Astrocyte (in vitro differentiated cells and primary cell): ENCODE results near the gene SHISA7. TPM values are rescaled to one million over a fixed set of nuclear protein-coding genes. Genes with fewer than 3 reads are reported as not detected.

ENCODE experiments used
- DNase-seq: peaks from one replicate; pipeline ENCODE4 v3.0.0-alpha.2; 2010; ENCODE audit warnings: low read depth
- FAIRE-seq: peaks from 2 replicates; lab custom pipeline; 2011; peaks lifted over from hg19 to GRCh38; lab: Jason Lieb, UNC
- H2AFZ ChIP-seq: 2 replicates; pipeline ENCODE4 v1.6.0; 2012; ENCODE audit warnings: low read depth, low read length, inconsistent platforms
- H3K27ac ChIP-seq: 2 replicates; pipeline ENCODE4 v1.5.1; 2011; ENCODE audit warnings: low read depth, low read length, inconsistent platforms
- H3K27me3 ChIP-seq: 2 replicates; pipeline ENCODE4 v1.6.0; 2011; ENCODE audit warnings: low read length, inconsistent platforms; ENCODE audit not compliant: insufficient read depth
- H3K36me3 ChIP-seq: 2 replicates; pipeline ENCODE4 v1.5.1; 2011; ENCODE audit warnings: low read length, inconsistent platforms; ENCODE audit not compliant: insufficient read depth
- H3K4me1 ChIP-seq: 2 replicates; pipeline ENCODE4 v1.5.1; 2011; ENCODE audit warnings: low read length, inconsistent platforms; ENCODE audit not compliant: insufficient read depth
- H3K4me2 ChIP-seq: 2 replicates; pipeline ENCODE4 v1.6.0; 2012; ENCODE audit warnings: low read length, inconsistent platforms
- H3K4me3 ChIP-seq: 2 replicates; pipeline ENCODE4 v1.5.1; 2011; ENCODE audit warnings: low read depth, mild to moderate bottlenecking, low read length, inconsistent platforms; ENCODE audit not compliant: insufficient read depth
- H3K79me2 ChIP-seq: 2 replicates; pipeline ENCODE4 v1.6.0; 2012; ENCODE audit warnings: mild to moderate bottlenecking, low read length, inconsistent platforms; ENCODE audit not compliant: insufficient read depth
- H3K9ac ChIP-seq: 2 replicates; pipeline ENCODE4 v1.6.0; 2012; ENCODE audit warnings: mild to moderate bottlenecking, low read length, inconsistent platforms
- H3K9me3 ChIP-seq: 2 replicates; pipeline ENCODE4 v1.5.1; 2012; ENCODE audit warnings: low read depth, mild to moderate bottlenecking, low read length, inconsistent platforms; ENCODE audit not compliant: insufficient read depth
- H4K20me1 ChIP-seq: 2 replicates; pipeline ENCODE4 v1.6.0; 2012; ENCODE audit warnings: low read length, inconsistent platforms; ENCODE audit not compliant: insufficient read depth
- H3K27ac Mint-ChIP-seq: one replicate; pipeline ENCODE4 v1.8.0; 2021; ENCODE audit warnings: mild to moderate bottlenecking, mixed read lengths; ENCODE audit not compliant: unreplicated experiment
- H3K27me3 Mint-ChIP-seq: one replicate; pipeline ENCODE4 v1.8.0; 2021; ENCODE audit warnings: low read depth, mixed read lengths; ENCODE audit not compliant: unreplicated experiment
- H3K36me3 Mint-ChIP-seq: one replicate; pipeline ENCODE4 v1.8.0; 2021; ENCODE audit warnings: low read depth, mixed read lengths; ENCODE audit not compliant: unreplicated experiment
- H3K4me1 Mint-ChIP-seq: one replicate; pipeline ENCODE4 v1.8.0; 2021; ENCODE audit warnings: low read depth, mixed read lengths; ENCODE audit not compliant: unreplicated experiment
- H3K4me3 Mint-ChIP-seq: one replicate; pipeline ENCODE4 v1.8.0; 2021; ENCODE audit warnings: mild to moderate bottlenecking, moderate library complexity, mixed read lengths; ENCODE audit not compliant: unreplicated experiment
- H3K9me3 Mint-ChIP-seq: one replicate; pipeline ENCODE4 v1.8.0; 2021; ENCODE audit warnings: mild to moderate bottlenecking, mixed read lengths; ENCODE audit not compliant: unreplicated experiment
- EZH2 ChIP-seq: IDR thresholded peaks from 2 replicates; pipeline ENCODE4 v1.6.1; 2012; ENCODE audit warnings: mild to moderate bottlenecking, low read length, inconsistent platforms; ENCODE audit not compliant: insufficient read depth
- total RNA-seq: library from RNA; stranded (reverse); gene quantifications from 2 replicates; pipeline ENCODE4 v1.2.1, GENCODE V29; 2021
- TF ChIP-seq, protein P1 (sequence below): IDR thresholded peaks from 2 replicates; pipeline ENCODE4 v1.5.1; 2011; ENCODE audit warnings: low read depth, mild to moderate bottlenecking, inconsistent platforms, low read length, moderate library complexity; ENCODE audit not compliant: insufficient read depth

Gene SHISA7
- total RNA-seq, 1 donor from 2014 or later: 0.09 TPM

DNA sequence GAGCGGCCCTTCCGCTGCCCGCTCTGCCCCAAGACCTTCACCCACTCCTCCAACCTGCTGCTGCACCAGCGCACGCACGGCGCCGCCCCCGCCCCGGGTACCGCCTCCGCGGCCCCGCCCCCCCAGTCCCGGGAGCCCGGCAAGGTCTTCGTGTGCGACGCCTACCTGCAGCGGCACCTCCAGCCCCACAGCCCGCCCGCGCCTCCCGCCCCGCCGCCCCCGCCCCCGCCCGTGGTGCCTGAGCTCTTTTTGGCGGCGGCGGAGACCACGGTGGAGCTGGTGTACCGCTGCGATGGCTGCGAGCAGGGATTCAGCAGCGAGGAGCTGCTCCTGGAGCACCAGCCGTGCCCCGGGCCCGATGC lies 38.7 kb upstream of the SHISA7 start:
- H3K36me3 ChIP-seq: no peaks in the 10 kb centered on the region
- no peaks in the 10 kb centered on the region for H3K27me3 ChIP-seq
- DNase-seq (no peak), FAIRE-seq (no peak)
- no peaks in the 10 kb centered on the region for H3K27me3 Mint-ChIP-seq
- H3K4me1 ChIP-seq: peaks cover 24% of the 10 kb centered on the region
- no peaks in the 10 kb centered on the region for H3K9me3 ChIP-seq
- no peak overlapping the region for H3K4me3 Mint-ChIP-seq
- no peak overlapping the region for H2AFZ ChIP-seq
- no peaks in the 10 kb centered on the region for H3K9me3 Mint-ChIP-seq
- no peak overlapping the region for H3K9ac ChIP-seq
- peaks cover 14% of the 10 kb centered on the region for H3K4me1 Mint-ChIP-seq
- no peak overlapping the region for H3K4me2 ChIP-seq
- H3K79me2 ChIP-seq: peaks cover 51% of the 10 kb centered on the region
- no peak overlapping the region for H3K27ac ChIP-seq
- H4K20me1 ChIP-seq: peaks cover 9% of the 10 kb centered on the region
- no peak overlapping the region for H3K27ac Mint-ChIP-seq
- no peak overlapping the region for H3K4me3 ChIP-seq
- H3K36me3 Mint-ChIP-seq: peaks cover 4% of the 10 kb centered on the region
- TF ChIP-seq, protein P1, sequence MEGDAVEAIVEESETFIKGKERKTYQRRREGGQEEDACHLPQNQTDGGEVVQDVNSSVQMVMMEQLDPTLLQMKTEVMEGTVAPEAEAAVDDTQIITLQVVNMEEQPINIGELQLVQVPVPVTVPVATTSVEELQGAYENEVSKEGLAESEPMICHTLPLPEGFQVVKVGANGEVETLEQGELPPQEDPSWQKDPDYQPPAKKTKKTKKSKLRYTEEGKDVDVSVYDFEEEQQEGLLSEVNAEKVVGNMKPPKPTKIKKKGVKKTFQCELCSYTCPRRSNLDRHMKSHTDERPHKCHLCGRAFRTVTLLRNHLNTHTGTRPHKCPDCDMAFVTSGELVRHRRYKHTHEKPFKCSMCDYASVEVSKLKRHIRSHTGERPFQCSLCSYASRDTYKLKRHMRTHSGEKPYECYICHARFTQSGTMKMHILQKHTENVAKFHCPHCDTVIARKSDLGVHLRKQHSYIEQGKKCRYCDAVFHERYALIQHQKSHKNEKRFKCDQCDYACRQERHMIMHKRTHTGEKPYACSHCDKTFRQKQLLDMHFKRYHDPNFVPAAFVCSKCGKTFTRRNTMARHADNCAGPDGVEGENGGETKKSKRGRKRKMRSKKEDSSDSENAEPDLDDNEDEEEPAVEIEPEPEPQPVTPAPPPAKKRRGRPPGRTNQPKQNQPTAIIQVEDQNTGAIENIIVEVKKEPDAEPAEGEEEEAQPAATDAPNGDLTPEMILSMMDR: no peak
- TF ChIP-seq EZH2: no peak

DNA sequence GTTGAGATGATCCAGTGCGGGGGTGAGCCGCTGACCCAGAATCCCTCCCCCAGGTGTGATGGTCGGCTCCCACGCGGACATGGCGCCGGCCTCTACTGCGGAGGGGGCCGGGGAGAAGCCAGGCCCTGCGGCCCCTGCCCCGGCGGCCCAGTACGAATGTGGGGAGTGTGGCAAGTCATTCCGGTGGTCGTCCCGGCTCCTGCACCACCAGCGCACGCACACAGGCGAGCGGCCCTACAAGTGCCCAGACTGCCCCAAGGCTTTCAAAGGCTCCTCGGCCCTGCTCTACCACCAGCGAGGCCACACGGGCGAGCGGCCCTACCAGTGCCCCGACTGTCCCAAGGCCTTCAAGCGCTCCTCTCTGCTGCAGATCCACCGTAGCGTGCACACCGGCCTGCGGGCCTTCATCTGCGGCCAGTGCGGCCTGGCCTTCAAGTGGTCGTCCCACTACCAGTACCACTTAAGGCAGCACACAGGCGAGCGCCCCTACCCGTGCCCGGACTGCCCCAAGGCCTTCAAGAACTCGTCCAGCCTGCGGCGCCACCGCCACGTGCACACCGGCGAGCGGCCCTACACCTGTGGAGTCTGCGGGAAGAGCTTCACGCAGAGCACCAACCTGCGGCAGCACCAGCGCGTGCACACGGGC lies 38.2 kb upstream of the SHISA7 start:
- H4K20me1 ChIP-seq: peaks cover 9% of the 10 kb centered on the region
- no peak overlapping the region for H3K9ac ChIP-seq
- peaks cover 50% of the 10 kb centered on the region for H3K79me2 ChIP-seq
- H3K9me3 ChIP-seq: no peaks in the 10 kb centered on the region
- H3K4me1 ChIP-seq: peaks cover 19% of the 10 kb centered on the region
- H2AFZ ChIP-seq: no peak overlapping the region
- H3K4me2 ChIP-seq: no peak overlapping the region
- H3K36me3 Mint-ChIP-seq: peaks cover 4% of the 10 kb centered on the region
- TF ChIP-seq, protein P1: no peak
- no peak for TF ChIP-seq EZH2
- no peak overlapping the region for H3K4me3 ChIP-seq
- no peaks in the 10 kb centered on the region for H3K27me3 ChIP-seq
- no peaks in the 10 kb centered on the region for H3K36me3 ChIP-seq
- no peak for FAIRE-seq
- no peak overlapping the region for H3K4me3 Mint-ChIP-seq
- H3K27ac Mint-ChIP-seq: no peak overlapping the region
- H3K27ac ChIP-seq: no peak overlapping the region
- H3K4me1 Mint-ChIP-seq: peaks cover 13% of the 10 kb centered on the region
- H3K9me3 Mint-ChIP-seq: no peaks in the 10 kb centered on the region
- no peak for DNase-seq
- H3K27me3 Mint-ChIP-seq: no peaks in the 10 kb centered on the region

DNA sequence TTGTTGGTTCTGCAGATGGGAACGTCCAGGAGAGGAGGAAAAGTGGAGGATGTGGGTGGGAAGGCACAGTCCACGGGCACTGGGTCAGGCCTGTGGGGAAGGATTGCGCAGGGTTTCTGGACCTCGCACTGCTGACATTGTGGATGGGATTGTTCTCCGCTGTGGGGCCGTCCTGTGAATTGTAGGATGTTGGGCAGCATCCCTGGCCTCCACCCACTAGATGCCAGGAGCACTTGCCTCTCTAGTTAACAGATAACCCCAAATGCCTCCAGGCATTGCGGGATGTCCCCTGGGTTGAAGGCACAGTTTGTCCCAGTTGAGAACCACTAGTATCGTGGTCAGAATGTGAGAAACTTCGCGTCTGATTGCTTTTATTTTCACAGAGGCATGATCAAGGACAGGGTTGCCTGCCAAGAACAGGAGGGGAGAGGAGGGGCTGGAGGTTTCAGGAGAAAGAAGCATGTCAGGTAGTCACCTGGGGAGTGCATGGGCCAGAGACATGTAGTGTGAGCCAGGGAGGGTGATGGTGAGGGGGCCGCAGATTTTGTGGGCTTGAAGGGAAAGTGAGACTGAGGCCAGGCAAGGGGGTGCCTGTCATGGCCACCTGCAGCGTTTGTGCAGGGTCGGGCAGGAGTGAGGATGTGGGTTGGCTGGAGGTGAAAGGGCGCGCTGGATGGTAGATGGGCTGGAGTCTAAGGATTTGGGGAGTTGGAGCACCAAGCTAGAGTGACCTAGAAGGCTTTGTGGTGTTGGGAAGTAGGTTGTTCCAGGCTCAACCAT lies 36.5 kb upstream of the SHISA7 start:
- H3K27ac ChIP-seq: no peak overlapping the region
- no peaks in the 10 kb centered on the region for H3K36me3 ChIP-seq
- TF ChIP-seq EZH2: no peak
- TF ChIP-seq, protein P1: no peak
- no peak overlapping the region for H3K9ac ChIP-seq
- Mint-ChIP-seq H3K36me3 (peaks cover 4% of the 10 kb centered on the region), H3K4me1 (peaks cover 9% of the 10 kb centered on the region), H3K4me3 (peak overlapping the region; percentile 1), H3K27me3 (no peaks in the 10 kb centered on the region), H3K27ac (no peak overlapping the region), H3K9me3 (no peaks in the 10 kb centered on the region)
- H3K4me1 ChIP-seq: peaks cover 19% of the 10 kb centered on the region
- DNase-seq: no peak
- no peak for FAIRE-seq
- H3K4me3 ChIP-seq: no peak overlapping the region
- H4K20me1 ChIP-seq: peaks cover 9% of the 10 kb centered on the region
- H3K9me3 ChIP-seq: no peaks in the 10 kb centered on the region
- H2AFZ ChIP-seq: no peak overlapping the region
- H3K79me2 ChIP-seq: peaks cover 34% of the 10 kb centered on the region
- no peaks in the 10 kb centered on the region for H3K27me3 ChIP-seq
- no peak overlapping the region for H3K4me2 ChIP-seq
